HG03103 (cell line): Measurements from ENCODE around the gene EIF4E.
"Not testable (repeated sequence)": the region's sequence is repeated elsewhere in the genome, so short reads cannot be mapped to it uniquely, and the experiment has no call there.

ENCODE experiments used
- ATAC-seq: cut with Tn5 transposase; IDR thresholded peaks from one replicate; pipeline ENCODE4 v1.9.1; 2021; ENCODE audit warnings: low read depth; ENCODE audit not compliant: unreplicated experiment

The EIF4E gene

GRCh38 chr4:98886382-98886781, 42.6 kb downstream of the EIF4E start:
- not testable (repeated sequence) for ATAC-seq

- not testable (repeated sequence) for ATAC-seq
Observed at GRCh38 chr4:98880884-98881283, 48.0 kb downstream of the EIF4E start.

- ATAC-seq: no peak
Observed at GRCh38 chr4:98879515-98879914, 49.4 kb downstream of the EIF4E start.

GRCh38 chr4:98873059-98873458, 55.9 kb downstream of the EIF4E start:
- no peak for ATAC-seq

GRCh38 chr4:98872120-98872906, 56.6 kb downstream of the EIF4E start:
- ATAC-seq: not testable (repeated sequence)

- ATAC-seq: no peak
Observed at GRCh38 chr4:98867648-98868047, 61.3 kb downstream of the EIF4E start.

GRCh38 chr4:98865059-98865458, 63.9 kb downstream of the EIF4E start:
- ATAC-seq: no peak

GRCh38 chr4:98864560-98864959, 64.4 kb downstream of the EIF4E start:
- ATAC-seq: no peak

- no peak for ATAC-seq
Observed at GRCh38 chr4:98862371-98862770, 66.6 kb downstream of the EIF4E start.

GRCh38 chr4:98861100-98861884, 67.6 kb downstream of the EIF4E start:
- ATAC-seq: no peak

- no peak for ATAC-seq
Observed at GRCh38 chr4:98851806-98852205, 77.1 kb downstream of the EIF4E start.

- no peak for ATAC-seq
Observed at GRCh38 chr4:98850937-98851336, 78.0 kb downstream of the EIF4E start.

GRCh38 chr4:98848448-98848847, 80.5 kb downstream of the EIF4E start:
- ATAC-seq: no peak

GRCh38 chr4:98845960-98846359, 83.0 kb downstream of the EIF4E start:
- no peak for ATAC-seq

- ATAC-seq: not testable (repeated sequence)
Observed at GRCh38 chr4:98842917-98843316, 86.0 kb downstream of the EIF4E start.

GRCh38 chr4:98838977-98839618, 89.8 kb downstream of the EIF4E start:
- no peak for ATAC-seq

- ATAC-seq: no peak
Observed at GRCh38 chr4:98838531-98838930, 90.4 kb downstream of the EIF4E start.

- no peak for ATAC-seq
Observed at GRCh38 chr4:98833384-98833783, 95.5 kb downstream of the EIF4E start.

- ATAC-seq: not testable (repeated sequence)
Observed at GRCh38 chr4:98831036-98831435, 97.9 kb downstream of the EIF4E start.
